GM12872 (cell line): Measurements from ENCODE around the gene MON1A.

ENCODE experiments used
- CTCF ChIP-seq: IDR thresholded peaks from 3 replicates; pipeline ENCODE4 v1.5.1; 2011; ENCODE audit warnings: low read depth, mild to moderate bottlenecking, low read length, moderate library complexity; ENCODE audit not compliant: insufficient read depth

The MON1A gene

GRCh38 chr3:49952924-49953323 lies 23.3 kb upstream of the MON1A start:
- TF ChIP-seq CTCF: no peak

GRCh38 chr3:49942651-49943050 lies 13.0 kb upstream of the MON1A start:
- TF ChIP-seq CTCF: no peak

GRCh38 chr3:49940667-49941249 lies 11.1 kb upstream of the MON1A start:
- no peak for TF ChIP-seq CTCF

GRCh38 chr3:49939858-49940666 lies 10.5 kb upstream of the MON1A start, which contains the start of gene RBM6:
Gene RBM6 (plus strand): TSS chr3:49940150. CDS start chr3:49962642, 22,492 bp downstream.
- no peak for TF ChIP-seq CTCF

GRCh38 chr3:49937090-49937489 lies 7.5 kb upstream of the MON1A start:
- no peak for TF ChIP-seq CTCF

GRCh38 chr3:49930922-49931321 lies 1.3 kb upstream of the MON1A start:
- TF ChIP-seq CTCF: no peak

- no peak for TF ChIP-seq CTCF
Measured at GRCh38 chr3:49930168-49930690, 618 bp upstream of the MON1A start.
